Activated naive CD8-positive, alpha-beta T cell (primary cell): ENCODE results near the gene ZNF316.
A peak's percentile ranks its signal among the peaks of the same experiment; 100 is the strongest.

Source experiments
- H3K27ac Mint-ChIP-seq: one replicate; pipeline ENCODE4 v1.8.0; 2021; ENCODE audit warnings: mixed read lengths
- H3K27me3 Mint-ChIP-seq: one replicate; pipeline ENCODE4 v1.8.0; 2021; ENCODE audit warnings: mixed read lengths
- H3K36me3 Mint-ChIP-seq: one replicate; pipeline ENCODE4 v1.8.0; 2021; ENCODE audit warnings: mixed read lengths
- H3K4me1 Mint-ChIP-seq: one replicate; pipeline ENCODE4 v1.8.0; 2021; ENCODE audit warnings: low read depth, mixed read lengths
- H3K4me3 Mint-ChIP-seq: one replicate; pipeline ENCODE4 v1.8.0; 2021; ENCODE audit warnings: mild to moderate bottlenecking, mixed read lengths
- H3K9me3 Mint-ChIP-seq: one replicate; pipeline ENCODE4 v1.8.0; 2021; ENCODE audit warnings: low read depth, mixed read lengths

The ZNF316 gene

DNA sequence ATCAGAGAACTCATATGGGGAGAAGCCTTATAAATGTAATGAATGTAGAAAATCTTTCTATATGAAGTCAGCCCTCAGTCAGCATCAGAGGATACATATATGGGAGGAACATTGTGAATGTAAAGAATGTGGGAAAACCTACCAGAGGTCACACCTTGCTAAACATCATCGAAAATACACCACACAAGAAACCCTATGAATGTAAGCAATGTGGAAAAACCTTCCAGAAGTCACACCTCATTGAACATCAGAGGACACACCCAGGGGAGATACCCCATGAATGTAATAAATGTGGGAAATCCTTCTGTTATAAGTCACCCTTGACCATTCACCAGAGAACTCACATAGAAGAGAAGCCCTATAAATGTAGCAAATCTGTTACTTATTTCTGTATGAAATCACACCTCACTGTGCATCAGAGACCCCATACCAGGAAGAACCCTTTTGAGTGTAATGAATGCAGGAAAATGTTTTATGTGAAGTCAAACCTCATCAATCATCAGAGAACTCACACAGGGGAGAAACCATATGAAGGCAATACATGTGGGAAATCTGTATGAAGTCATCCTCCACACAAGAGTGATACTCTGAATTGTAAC is 38.8 kb downstream of the ZNF316 start:
- Mint-ChIP-seq H3K9me3 (peaks cover 42% of the 10 kb centered on the region), H3K4me1 (no peaks in the 10 kb centered on the region), H3K4me3 (no peak overlapping the region), H3K27me3 (no peaks in the 10 kb centered on the region), H3K27ac (no peak overlapping the region), H3K36me3 (peaks cover 41% of the 10 kb centered on the region)

DNA sequence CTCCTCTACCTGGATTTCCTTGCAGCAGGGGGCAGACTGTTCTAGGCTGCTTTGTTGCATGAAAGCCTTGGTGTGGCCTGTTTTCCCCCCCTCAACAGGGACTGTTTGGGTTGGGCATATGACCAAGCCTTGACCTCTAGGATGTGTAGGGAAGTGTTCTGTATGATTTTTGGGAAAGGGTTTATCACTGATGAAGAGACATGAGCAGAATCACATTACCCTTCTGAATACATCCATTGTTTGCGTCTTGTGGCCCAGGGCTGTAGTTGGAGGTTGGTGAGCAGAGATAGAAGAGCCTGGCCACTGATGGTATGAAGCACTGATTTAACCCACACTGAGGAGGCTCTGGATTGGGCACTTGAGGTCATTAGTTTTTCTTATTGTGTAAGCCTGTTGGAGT is 43.0 kb downstream of the ZNF316 start:
- no peaks in the 10 kb centered on the region for H3K27me3 Mint-ChIP-seq

DNA sequence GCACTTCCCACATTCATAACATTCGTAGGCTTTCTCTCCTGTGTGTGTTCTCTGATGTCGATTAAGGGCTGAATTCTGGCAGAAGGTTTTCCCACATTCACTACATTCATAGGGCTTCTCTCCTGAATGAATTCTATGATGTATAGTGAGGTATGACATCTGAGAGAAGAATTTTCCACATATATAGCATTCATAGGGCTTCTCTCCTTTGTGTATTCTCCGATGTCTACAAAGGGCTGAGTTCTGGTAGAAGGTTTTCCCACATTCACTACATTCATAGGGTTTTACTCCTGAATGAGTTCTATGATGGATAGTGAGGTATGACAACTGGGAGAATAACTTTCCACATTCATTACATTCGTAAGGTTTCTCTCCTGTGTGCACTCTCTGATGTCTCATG is 54.0 kb downstream of the ZNF316 start:
- peaks cover 63% of the 10 kb centered on the region for H3K36me3 Mint-ChIP-seq
- peaks cover 30% of the 10 kb centered on the region for H3K9me3 Mint-ChIP-seq
- H3K27me3 Mint-ChIP-seq, result no peaks in the 10 kb centered on the region
- H3K4me1 Mint-ChIP-seq, result no peaks in the 10 kb centered on the region
- no peak overlapping the region for H3K4me3 Mint-ChIP-seq
- H3K27ac Mint-ChIP-seq, result no peak overlapping the region

More for the DNA sequence above, 43.0 kb downstream of the ZNF316 start:
- no peaks in the 10 kb centered on the region for H3K4me1 Mint-ChIP-seq
- no peak overlapping the region for H3K4me3 Mint-ChIP-seq
- no peak overlapping the region for H3K27ac Mint-ChIP-seq
- peaks cover 34% of the 10 kb centered on the region for H3K9me3 Mint-ChIP-seq
- peaks cover 25% of the 10 kb centered on the region for H3K36me3 Mint-ChIP-seq

DNA sequence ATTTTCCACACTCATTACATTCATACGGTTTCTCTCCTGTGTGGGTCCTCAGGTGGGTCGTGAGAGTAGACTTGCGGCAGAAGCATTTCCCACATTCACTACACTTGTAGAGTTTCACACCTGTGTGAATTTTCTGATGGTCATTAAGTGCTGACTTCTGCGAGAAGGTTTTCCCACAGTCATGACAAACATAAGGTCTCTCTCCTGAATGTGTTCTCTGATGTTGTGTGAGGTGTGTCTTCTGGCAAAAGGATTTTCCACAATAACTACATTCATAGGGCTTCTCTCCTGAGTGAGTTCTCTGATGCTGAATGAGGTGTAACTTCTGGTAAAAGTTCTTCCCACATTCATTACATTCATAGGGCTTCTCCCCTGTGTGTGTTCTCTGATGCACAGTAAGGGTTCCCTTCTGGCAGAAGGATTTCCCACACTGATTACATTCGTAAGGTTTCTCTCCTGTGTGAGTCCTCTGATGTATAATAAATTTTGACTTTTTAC is 54.5 kb downstream of the ZNF316 start:
- H3K36me3 Mint-ChIP-seq, result peaks cover 59% of the 10 kb centered on the region
- no peaks in the 10 kb centered on the region for H3K27me3 Mint-ChIP-seq
- H3K4me1 Mint-ChIP-seq, result no peaks in the 10 kb centered on the region
- H3K4me3 Mint-ChIP-seq, result peak overlapping the region; percentile 40
- H3K9me3 Mint-ChIP-seq, result peaks cover 26% of the 10 kb centered on the region
- H3K27ac Mint-ChIP-seq, result no peak overlapping the region

DNA sequence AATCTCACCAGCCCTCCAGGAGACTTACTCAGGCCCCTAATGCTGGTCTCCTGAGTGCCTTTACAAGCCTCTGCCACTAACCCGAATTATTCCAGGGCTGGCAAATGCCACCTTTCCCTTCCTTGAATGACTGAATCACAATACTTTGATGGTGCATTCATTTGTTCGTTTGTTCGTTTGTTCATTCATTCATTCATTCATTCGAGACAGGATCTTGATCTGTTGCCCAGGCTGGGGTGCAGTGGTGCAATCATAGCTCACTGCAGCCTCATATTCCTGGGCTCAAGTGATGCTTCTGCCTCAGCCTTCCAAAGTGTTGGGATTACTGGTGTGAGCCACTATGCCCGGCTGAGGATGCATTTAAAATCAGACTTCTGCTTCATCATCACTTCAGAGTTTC is 63.7 kb downstream of the ZNF316 start:
- H3K36me3 Mint-ChIP-seq, result peaks cover 48% of the 10 kb centered on the region
- H3K4me1 Mint-ChIP-seq, result peaks cover 35% of the 10 kb centered on the region
- no peak overlapping the region for H3K27ac Mint-ChIP-seq
- peaks cover 24% of the 10 kb centered on the region for H3K9me3 Mint-ChIP-seq
- peak overlapping the region; percentile 15 for H3K4me3 Mint-ChIP-seq
- no peaks in the 10 kb centered on the region for H3K27me3 Mint-ChIP-seq

DNA sequence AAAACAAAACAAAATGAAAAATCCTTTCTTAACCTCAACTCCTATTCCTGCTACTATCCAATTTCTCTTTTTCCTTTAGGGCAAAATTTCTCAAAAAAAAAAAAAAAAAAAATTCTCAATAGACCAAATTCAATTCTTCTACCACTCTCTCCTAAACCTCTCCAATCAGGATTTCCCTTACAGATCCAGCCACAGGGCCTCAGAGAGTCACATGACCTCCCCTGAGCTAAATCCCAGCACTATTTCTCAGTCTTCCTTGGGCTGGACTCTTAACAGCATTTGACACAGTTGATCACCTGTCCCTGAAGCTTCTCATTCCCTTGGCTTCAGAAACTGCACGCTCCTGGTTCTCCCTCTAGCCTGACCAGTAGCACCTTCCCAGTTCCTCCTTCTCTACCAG is 64.7 kb downstream of the ZNF316 start:
- peaks cover 24% of the 10 kb centered on the region for H3K9me3 Mint-ChIP-seq
- peak overlapping the region; percentile 54 for H3K27ac Mint-ChIP-seq
- peaks cover 48% of the 10 kb centered on the region for H3K36me3 Mint-ChIP-seq
- H3K27me3 Mint-ChIP-seq, result no peaks in the 10 kb centered on the region
- peaks cover 35% of the 10 kb centered on the region for H3K4me1 Mint-ChIP-seq
- peak overlapping the region; percentile 41 for H3K4me3 Mint-ChIP-seq
